Vagina (tissue), 2 donors: Measurements from ENCODE around the gene SMARCD1.

Experiments used
- POLR2A ChIP-seq, 2 donors: fragments of 450-650 bp; IDR thresholded peaks; one replicate each; pipeline ENCODE4 v1.6.1; 2017; ENCODE audit warnings: antibody characterized with exemption in 2 of 2, mild to moderate bottlenecking in 2 of 2, moderate library complexity in 2 of 2
- POLR2AphosphoS5 ChIP-seq, 2 donors: sonication (generic); formaldehyde crosslinking; IDR thresholded peaks; one replicate each; pipeline ENCODE4 v1.9.0; 2017; ENCODE audit warnings: antibody characterized with exemption in 2 of 2, mild to moderate bottlenecking in 2 of 2, low read depth in 1 of 2; ENCODE audit not compliant: insufficient read depth in 1 of 2

DNA sequence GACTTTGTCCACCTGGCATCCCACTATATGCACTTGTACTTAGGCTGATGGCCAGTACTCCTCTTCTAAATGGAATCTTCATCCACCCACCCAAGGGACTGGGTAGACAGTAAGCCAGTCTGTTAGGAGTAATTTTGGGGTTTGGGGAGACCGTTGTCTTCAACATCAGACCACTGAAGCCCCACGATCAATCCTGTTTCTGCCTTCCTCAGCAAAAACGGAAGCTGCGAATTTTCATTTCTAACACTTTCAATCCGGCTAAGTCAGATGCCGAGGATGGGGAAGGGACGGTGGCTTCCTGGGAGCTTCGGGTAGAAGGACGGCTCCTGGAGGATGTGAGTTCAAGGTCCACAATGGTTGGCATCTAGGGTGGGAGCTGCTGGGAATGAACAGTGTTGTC, 2.0 kb downstream of the SMARCD1 start:
- no peak for TF ChIP-seq POLR2A (IDR thresholded peaks at IDR 0.05)
- TF ChIP-seq POLR2AphosphoS5 (IDR thresholded peaks at IDR 0.05; ENCODE audit: insufficient read depth in 1 of 2, low read depth in 1 of 2), result no peak
